Gastroesophageal sphincter (tissue), 3 donors: ENCODE measurements around the gene ADCY2.

Source experiments
- EP300 ChIP-seq: sonication (generic); formaldehyde crosslinking; IDR thresholded peaks from one replicate; pipeline ENCODE4 v1.6.1; 2017; ENCODE audit warnings: antibody characterized with exemption, mild to moderate bottlenecking
- POLR2A ChIP-seq, 2 donors: fragments of 450-650 bp; IDR thresholded peaks; one replicate each; pipeline ENCODE4 v1.6.1; 2017; ENCODE audit warnings: antibody characterized with exemption in 2 of 2, mild to moderate bottlenecking in 2 of 2, moderate library complexity in 1 of 2
- POLR2AphosphoS5 ChIP-seq: sonication (generic); formaldehyde crosslinking; IDR thresholded peaks from one replicate; pipeline ENCODE4 v1.6.1; 2017; ENCODE audit warnings: antibody characterized with exemption
- TF ChIP-seq, protein P1 (sequence below), 4 experiments: fragments of 200-600 bp in 2 of 4; fragments of 450-650 bp in 2 of 4; sonication (generic) in 1 of 4; IDR thresholded peaks; one replicate each; pipeline ENCODE4 v1.5.1; 2017 to 2019; ENCODE audit warnings: antibody characterized with exemption in 4 of 4, mild to moderate bottlenecking in 2 of 4, moderate library complexity in 2 of 4

DNA sequence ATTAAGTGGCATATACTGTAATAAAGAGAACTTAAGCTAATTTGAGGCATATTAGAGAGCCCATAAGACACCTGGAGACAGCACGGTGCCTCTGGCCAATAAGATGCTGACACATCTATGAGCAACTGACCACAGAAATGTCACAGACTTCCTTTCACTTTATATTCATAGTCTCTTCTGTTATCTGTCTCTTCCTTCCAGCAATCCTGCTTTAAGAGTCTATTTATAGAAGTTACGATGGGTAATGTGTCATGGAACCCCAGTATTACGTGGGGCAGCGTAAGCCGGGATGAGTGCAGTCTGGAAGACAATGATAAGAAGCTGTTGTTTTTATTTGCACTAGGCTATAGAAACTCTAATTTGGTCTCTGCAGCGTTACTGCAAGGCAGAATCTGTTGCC is 318.2 kb downstream of the ADCY2 start:
- TF ChIP-seq, protein P1, sequence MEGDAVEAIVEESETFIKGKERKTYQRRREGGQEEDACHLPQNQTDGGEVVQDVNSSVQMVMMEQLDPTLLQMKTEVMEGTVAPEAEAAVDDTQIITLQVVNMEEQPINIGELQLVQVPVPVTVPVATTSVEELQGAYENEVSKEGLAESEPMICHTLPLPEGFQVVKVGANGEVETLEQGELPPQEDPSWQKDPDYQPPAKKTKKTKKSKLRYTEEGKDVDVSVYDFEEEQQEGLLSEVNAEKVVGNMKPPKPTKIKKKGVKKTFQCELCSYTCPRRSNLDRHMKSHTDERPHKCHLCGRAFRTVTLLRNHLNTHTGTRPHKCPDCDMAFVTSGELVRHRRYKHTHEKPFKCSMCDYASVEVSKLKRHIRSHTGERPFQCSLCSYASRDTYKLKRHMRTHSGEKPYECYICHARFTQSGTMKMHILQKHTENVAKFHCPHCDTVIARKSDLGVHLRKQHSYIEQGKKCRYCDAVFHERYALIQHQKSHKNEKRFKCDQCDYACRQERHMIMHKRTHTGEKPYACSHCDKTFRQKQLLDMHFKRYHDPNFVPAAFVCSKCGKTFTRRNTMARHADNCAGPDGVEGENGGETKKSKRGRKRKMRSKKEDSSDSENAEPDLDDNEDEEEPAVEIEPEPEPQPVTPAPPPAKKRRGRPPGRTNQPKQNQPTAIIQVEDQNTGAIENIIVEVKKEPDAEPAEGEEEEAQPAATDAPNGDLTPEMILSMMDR (IDR thresholded peaks at IDR 0.05) = no peak
- TF ChIP-seq POLR2AphosphoS5 (no peak), POLR2A (IDR thresholded peaks at IDR 0.05) (no peak), EP300 (no peak)
